Activated CD4-positive, alpha-beta T cell treated with anti-CD3 and anti-CD28 coated beads, Interleukin-2, Interleukin-4, amounts not matched to agents 100 ng/mL and 50 ng/mL, durations not matched to agents 16 hours and 8 hours (primary cell): Measurements from ENCODE around the gene WDFY4.

ENCODE experiments used
- DNase-seq: peaks from one replicate; pipeline ENCODE4 v3.0.0-alpha.2; 2020; ENCODE audit warnings: low spot score

Gene WDFY4

GRCh38 chr10:48910548-48910947 is 225.9 kb downstream of the WDFY4 start:
- no peak for DNase-seq

GRCh38 chr10:48913674-48914073 is 229.0 kb downstream of the WDFY4 start:
- DNase-seq, result no peak

- no peak for DNase-seq
Measured at GRCh38 chr10:48923748-48924147, 239.1 kb downstream of the WDFY4 start.

GRCh38 chr10:48924988-48925387 is 240.3 kb downstream of the WDFY4 start:
- DNase-seq, result no peak

- DNase-seq, result no peak
Measured at GRCh38 chr10:48926255-48926654, 241.6 kb downstream of the WDFY4 start.

- no peak for DNase-seq
Measured at GRCh38 chr10:48926764-48927540, 242.3 kb downstream of the WDFY4 start.

- no peak for DNase-seq
Measured at GRCh38 chr10:48929413-48929990, 244.8 kb downstream of the WDFY4 start.

GRCh38 chr10:48931188-48931587 is 246.5 kb downstream of the WDFY4 start:
- no peak for DNase-seq

GRCh38 chr10:48932831-48933664 is 248.4 kb downstream of the WDFY4 start:
- no peak for DNase-seq

- no peak for DNase-seq
Measured at GRCh38 chr10:48934672-48935501, 250.2 kb downstream of the WDFY4 start.

- no peak for DNase-seq
Measured at GRCh38 chr10:48935577-48935976, 250.9 kb downstream of the WDFY4 start.

GRCh38 chr10:48937796-48938195 is 253.1 kb downstream of the WDFY4 start:
- no peak for DNase-seq

- no peak for DNase-seq
Measured at GRCh38 chr10:48938281-48938680, 253.6 kb downstream of the WDFY4 start.

- DNase-seq, result no peak
Measured at GRCh38 chr10:48938990-48939536, 254.4 kb downstream of the WDFY4 start.

GRCh38 chr10:48939790-48940325 is 255.2 kb downstream of the WDFY4 start, which contains the start of gene LRRC18:
TSS of gene LRRC18 (minus strand) at chr10:48939840. CDS start at chr10:48914155, 25,685 bp downstream.
- DNase-seq, result no peak

GRCh38 chr10:48940372-48940771 is 255.7 kb downstream of the WDFY4 start:
- no peak for DNase-seq

- no peak for DNase-seq
Measured at GRCh38 chr10:48940958-48941357, 256.3 kb downstream of the WDFY4 start.

GRCh38 chr10:48941427-48942075 is 256.9 kb downstream of the WDFY4 start:
- DNase-seq, result no peak

GRCh38 chr10:48943096-48943495 is 258.4 kb downstream of the WDFY4 start:
- no peak for DNase-seq

GRCh38 chr10:48944171-48944570 is 259.5 kb downstream of the WDFY4 start:
- no peak for DNase-seq
